ENCODE data around the gene GALNT9.

- TF ChIP-seq MYC (IDR thresholded peaks at IDR 0.05; ENCODE audit: borderline replicate concordance, low read length), result no peak
- TF ChIP-seq POLR2A (IDR thresholded peaks at IDR 0.05; ENCODE audit: low read length), result no peak
- no peak for TF ChIP-seq CTCF (IDR thresholded peaks at IDR 0.05)
Measured at GRCh38 chr12:132319359-132319950, 9.9 kb downstream of the GALNT9 start.

Measured in A549 (cell line).